IPS-NIHi7 (cell line): ENCODE results near the gene ELMOD3.
"Not testable (repeated sequence)": the region's sequence is repeated elsewhere in the genome, so short reads cannot be mapped to it uniquely, and the experiment has no call there.

ENCODE experiments used
- DNase-seq: peaks from one replicate; pipeline ENCODE4 v3.0.0; 2012; ENCODE audit warnings: mixed read lengths; ENCODE audit errors: extremely low spot score

Gene ELMOD3

GRCh38 chr2:85371045-85371444, 16.5 kb downstream of the ELMOD3 start:
- DNase-seq = no peak

DNA sequence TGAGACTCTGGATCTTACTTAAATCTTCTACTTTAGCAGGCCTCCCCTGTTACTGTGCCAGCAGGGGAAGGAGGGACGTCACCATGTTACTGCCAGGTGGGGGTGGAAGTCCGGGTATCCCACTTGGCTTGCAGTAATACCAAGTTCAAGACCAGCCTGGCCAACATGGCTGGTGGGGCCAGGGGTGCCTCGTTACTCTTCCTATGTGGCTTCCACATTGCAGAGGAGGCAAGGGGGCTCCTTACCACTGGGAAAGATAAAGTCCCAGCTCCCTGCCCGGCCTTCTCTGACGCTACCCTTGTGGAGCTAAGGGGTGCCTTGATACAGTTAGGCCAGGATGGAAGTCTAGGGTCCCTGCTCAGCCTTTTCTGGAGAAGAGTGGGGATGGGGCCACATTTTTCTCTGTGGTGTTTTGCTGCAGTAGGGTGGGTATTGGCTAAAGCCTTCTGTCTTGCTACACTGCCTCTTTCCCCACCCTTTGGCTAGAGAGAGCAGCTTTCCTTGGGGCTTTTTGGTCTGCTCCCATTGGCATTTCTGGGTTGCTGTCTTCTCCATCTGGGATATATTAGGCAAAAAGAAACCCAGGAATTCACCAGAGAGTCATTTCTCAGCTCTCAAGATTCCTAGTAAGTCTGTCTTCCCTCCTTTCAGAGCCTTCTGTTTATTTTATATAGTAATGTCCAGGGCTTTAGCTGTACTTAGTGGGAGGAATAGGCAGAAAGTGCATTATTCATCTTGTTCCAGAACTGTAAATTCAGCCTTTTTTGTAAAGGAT, 21.9 kb downstream of the ELMOD3 start:
- no peak for DNase-seq

DNA sequence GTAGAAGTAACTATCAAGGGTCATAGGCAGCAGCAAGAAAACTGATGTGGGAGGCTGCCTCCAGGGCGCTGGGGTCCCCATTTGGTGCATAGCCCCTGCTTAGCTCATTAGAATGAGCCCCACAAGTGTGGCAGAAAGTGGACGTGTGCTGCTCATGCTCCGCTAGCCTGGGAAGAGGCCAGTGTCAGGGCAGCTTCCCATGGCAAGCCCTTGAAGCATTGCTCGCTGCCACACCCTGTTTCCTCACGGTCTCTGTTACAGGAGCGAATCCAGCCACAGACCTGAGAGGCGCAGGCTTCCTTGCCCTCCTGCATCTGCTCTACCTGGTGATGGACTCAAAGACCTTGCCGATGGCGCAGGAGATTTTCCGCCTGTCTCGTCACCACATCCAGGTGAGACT, 22.5 kb downstream of the ELMOD3 start:
- DNase-seq = no peak

DNA sequence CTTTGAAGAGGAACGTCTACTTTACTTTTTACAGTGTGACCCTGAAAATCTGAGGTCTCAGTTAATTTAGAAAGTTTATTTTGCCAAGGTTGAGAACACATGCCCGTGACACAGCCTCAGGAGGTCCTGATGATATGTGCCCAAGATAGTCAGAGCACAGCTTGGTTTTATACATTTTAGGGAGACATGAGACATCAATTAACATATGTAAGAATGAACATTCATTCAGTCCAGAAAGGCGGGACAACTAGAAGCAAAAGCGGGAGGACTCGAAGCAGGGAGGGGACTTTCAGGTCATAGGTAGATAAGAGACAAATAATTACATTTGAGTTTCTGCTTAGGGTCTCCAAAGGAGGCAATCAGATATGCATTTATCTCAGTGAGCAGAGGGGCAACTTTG, 23.7 kb downstream of the ELMOD3 start:
- no peak for DNase-seq

- DNase-seq = no peak
These were observed 25.5 kb downstream of the ELMOD3 start for GRCh38 chr2:85380048-85380447.

- DNase-seq = not testable (repeated sequence)
These were observed 28.6 kb downstream of the ELMOD3 start for GRCh38 chr2:85383151-85383550.

DNA sequence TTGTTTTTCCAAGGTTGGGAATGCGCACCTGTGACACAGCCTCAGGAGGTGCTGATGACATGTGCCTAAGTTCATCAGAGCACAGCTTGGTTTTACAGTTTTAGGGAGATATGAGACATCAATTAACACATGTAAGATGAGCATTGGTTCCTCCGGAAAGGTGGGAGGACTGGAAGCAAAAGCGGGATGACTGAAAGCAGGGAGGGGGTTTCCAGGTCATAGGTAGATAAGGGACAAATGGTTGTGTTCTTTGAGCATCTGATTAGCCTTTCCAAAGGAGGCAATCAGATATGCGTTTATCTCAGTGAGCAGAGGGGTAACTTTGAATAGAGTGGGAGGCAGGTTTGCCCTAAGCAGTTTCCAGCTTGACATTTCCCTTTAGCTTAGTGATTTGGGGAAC, 29.3 kb downstream of the ELMOD3 start:
- DNase-seq = no peak

GRCh38 chr2:85385746-85386145, 31.2 kb downstream of the ELMOD3 start:
- no peak for DNase-seq

- DNase-seq = no peak
These were observed 33.2 kb downstream of the ELMOD3 start for GRCh38 chr2:85387754-85388153.

DNA sequence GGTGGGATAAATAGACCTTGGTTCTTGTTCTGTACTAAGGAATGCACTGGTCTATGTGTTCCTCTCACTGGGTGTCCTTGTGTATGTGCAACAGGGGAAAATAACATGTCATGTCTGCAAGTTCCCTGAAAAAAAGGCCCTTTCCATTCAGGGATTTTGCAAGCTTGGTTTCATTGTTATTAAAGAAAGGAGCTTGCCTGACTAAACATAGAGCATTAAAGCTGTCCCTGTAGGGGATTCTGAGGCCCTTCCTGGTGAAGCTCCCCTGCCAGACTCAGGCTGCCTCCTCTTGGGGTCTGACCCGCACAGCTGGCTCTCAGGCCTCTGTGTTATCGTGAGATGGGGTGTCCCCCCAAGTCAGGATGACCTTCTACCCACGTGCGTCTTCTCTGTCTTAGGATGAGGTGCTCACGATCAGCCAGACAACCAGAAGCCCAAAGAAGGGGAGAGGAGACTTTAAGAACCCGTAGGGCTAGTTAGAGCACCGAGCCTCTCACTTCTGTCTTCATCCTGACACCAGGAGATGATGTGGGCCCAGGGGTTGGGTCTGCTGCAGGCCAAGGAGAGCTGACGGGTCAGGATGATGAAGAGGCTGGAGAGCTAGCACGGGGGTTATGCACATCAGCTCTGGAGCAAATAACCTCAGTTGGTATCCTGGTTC, 34.4 kb downstream of the ELMOD3 start:
- DNase-seq = no peak

- DNase-seq = peak; percentile 95
These were observed 36.5 kb downstream of the ELMOD3 start for GRCh38 chr2:85390941-85391669.

GRCh38 chr2:85393836-85394235, 39.3 kb downstream of the ELMOD3 start:
- DNase-seq = no peak

- no peak for DNase-seq
These were observed 39.7 kb downstream of the ELMOD3 start for GRCh38 chr2:85394261-85394681.

DNA sequence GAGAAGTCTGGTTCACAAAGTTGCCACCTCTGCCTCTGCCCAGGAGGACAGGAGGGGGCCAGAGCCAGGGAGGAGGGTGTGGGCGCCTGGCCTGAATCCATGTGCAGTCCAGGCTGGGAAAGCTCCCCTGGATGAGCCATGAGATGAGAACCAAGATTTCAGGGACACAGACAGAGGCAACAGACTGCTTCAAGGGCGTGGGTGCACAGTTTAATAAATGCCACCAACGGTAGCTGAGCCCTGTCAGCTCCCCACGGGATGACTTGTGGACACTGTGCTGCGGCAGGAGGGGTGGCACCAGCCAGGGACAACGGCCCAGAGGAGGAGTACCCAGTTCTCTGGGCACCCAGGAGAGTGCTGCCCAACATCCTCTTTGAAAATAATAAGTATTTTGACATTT, 40.4 kb downstream of the ELMOD3 start:
- no peak for DNase-seq

- no peak for DNase-seq
These were observed 41.4 kb downstream of the ELMOD3 start for GRCh38 chr2:85395912-85396475.

- no peak for DNase-seq
These were observed 42.2 kb downstream of the ELMOD3 start for GRCh38 chr2:85396531-85397470.

GRCh38 chr2:85397925-85398331, 43.4 kb downstream of the ELMOD3 start:
- no peak for DNase-seq

DNA sequence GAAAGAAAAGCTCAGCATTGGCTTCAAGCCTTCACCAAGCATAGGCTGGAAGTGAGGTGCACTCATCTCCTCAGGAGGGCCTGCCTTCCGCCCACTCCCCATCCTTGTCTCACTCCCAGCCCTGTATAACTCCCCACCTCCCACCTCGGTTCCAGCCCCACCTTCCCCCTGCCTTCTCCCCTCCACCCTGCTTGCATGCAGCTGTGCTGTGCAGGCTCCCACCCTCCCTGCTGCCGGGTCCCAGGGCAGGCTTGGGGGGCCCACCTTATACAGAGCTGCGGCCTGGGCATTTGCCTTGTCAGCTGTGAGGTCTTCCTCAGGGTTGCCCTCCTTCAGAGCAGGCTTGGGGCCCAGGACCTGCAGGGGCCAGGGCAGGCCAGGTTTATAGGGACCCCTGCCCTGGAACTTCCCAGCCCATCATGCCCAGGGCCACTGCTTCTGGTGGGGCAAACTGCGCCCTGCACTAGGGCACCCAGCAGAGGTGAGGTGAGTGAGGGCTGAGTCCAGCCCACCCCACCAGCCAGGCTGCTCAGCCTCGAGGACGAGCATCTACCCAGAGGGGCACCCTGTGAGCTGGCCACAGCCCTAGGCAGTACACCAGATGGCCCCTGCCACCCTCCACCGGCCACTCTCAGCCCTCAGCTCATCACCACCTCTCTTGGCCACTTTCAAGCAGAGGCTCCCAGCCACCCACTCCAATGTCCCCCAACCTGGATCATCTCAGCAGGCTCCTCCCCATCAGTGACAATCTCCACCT, 44.0 kb downstream of the ELMOD3 start:
- no peak for DNase-seq

DNA sequence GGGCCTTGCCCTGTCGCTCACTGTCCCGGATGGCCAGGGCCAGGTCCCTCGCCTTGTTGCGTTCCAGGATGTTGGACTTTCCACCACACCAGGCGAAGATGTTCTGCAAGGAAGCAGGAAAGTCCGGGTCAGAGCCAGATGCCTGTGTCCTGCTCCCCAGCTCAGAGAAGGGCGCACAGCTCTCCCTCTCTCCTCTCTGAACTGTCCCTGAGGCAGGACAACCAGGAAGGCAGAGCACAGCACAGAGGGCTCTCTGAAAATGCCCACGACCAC, 44.5 kb downstream of the ELMOD3 start:
- DNase-seq = no peak

DNA sequence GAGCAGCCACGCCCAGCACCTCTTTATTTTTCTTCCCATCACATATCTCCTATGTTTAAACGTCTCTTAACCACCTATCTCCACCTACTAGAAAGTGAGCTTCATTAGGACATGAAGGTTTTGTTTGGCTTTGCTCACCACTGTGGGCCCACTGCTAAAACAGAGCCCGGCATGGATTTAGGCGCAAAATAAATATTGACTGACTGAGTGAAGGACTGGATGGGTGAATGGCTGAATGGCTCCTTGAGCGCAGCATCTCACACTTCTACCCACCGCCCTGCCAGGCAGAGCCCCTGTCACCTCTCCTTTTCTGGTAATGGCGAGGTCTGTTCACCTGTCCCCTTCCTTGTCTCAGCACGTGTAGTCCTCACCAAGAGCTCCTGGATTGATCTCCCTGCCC, 45.5 kb downstream of the ELMOD3 start:
- DNase-seq = no peak
